K562 (cell line): ENCODE measurements around the gene PHYHIPL. TPM values are rescaled to one million over a fixed set of nuclear protein-coding genes. Genes with fewer than 3 reads are reported as not detected.

ENCODE experiments used
- ATAC-seq: fragments of 200-7000 bp; cut with Tn5 transposase; 3 replicates; pipeline ENCODE4 v1.9.1; 2020; ENCODE audit warnings: moderate library complexity
- BruUV-seq: library from RNA; stranded (reverse); fragments of 400-500 nt; replicated peaks from 2 replicates; lab custom pipeline; 2021; lab: Mats Ljungman, UMichigan
- CTCF ChIA-PET: fragments of 300-600 bp; formaldehyde crosslinking; extraction: SDS; loops from one replicate; lab custom pipeline; 2021; ENCODE audit warnings: low intra/inter-chr PET ratio; lab: Yijun Ruan, JAX
- POLR2A ChIA-PET: fragments of 300-600, 350-650 bp; sonication (Branson Sonifier 250); formaldehyde crosslinking; extraction: SDS; loops from one replicate; lab custom pipeline; 2021; ENCODE audit warnings: antibody characterized with exemption, inconsistent platforms; lab: Yijun Ruan, JAX
- DNase-seq, 4 experiments: peaks; one replicate each; pipeline versions ENCODE4 v3.0.0 to v3.0.0-alpha.2; 2011 to 2018; ENCODE audit warnings: low spot score in 3 of 4, mixed read lengths in 3 of 4; ENCODE audit errors: extremely low read depth in 1 of 4
- FAIRE-seq: peaks from 2 replicates; lab custom pipeline; 2011; peaks lifted over from hg19 to GRCh38; lab: Jason Lieb, UNC
- H2AFZ ChIP-seq: 2 replicates; pipeline ENCODE4 v1.6.0; 2011; ENCODE audit warnings: low read depth, low read length, control low read depth, inconsistent platforms
- H3K27ac ChIP-seq: fragments of 200-600 bp; 3 replicates; pipeline ENCODE4 v1.8.0; 2011; ENCODE audit warnings: low read depth, mild to moderate bottlenecking, control low read depth, inconsistent platforms, low read length, moderate library complexity, mixed read lengths; ENCODE audit errors: extremely low read depth
- H3K27me3 ChIP-seq, 2 experiments: fragments of 300-600 bp in 1 of 2; 2 replicates in 1 of 2; 3 replicates in 1 of 2; pipeline versions ENCODE4 v1.6.0 to v1.8.0; 2011; ENCODE audit warnings: inconsistent platforms in 2 of 2, low read length in 2 of 2, mild to moderate bottlenecking in 1 of 2, mixed read lengths in 1 of 2, moderate library complexity in 1 of 2; ENCODE audit not compliant: control insufficient read depth in 2 of 2, insufficient read depth in 2 of 2
- H3K36me3 ChIP-seq: fragments of 300-600 bp; 3 replicates; pipeline ENCODE4 v1.8.0; 2011; ENCODE audit warnings: mild to moderate bottlenecking, low read length, inconsistent platforms; ENCODE audit not compliant: control insufficient read depth, insufficient read depth
- H3K4me1 ChIP-seq, 2 experiments: fragments of 200-600 bp in 1 of 2; replicated peaks in 1 of 2; 2 replicates in 1 of 2; 3 replicates in 1 of 2; pipeline versions ENCODE4 v1.5.1 to v1.8.0; 2011; ENCODE audit warnings: inconsistent platforms in 2 of 2, low read length in 2 of 2, mild to moderate bottlenecking in 1 of 2, mixed read lengths in 1 of 2, moderate library complexity in 1 of 2; ENCODE audit not compliant: control insufficient read depth in 2 of 2, insufficient read depth in 2 of 2
- H3K4me2 ChIP-seq: 2 replicates; pipeline ENCODE4 v1.6.1; 2011; ENCODE audit warnings: low read length, control low read depth, inconsistent platforms, mixed read lengths; ENCODE audit not compliant: insufficient read depth
- H3K4me3 ChIP-seq: fragments of 200-600 bp; sonication (generic), shearing (Covaris generic); 2 replicates; pipeline ENCODE4 v1.5.1; 2016; ENCODE audit warnings: control low read depth, inconsistent platforms
- H3K79me2 ChIP-seq: fragments of 200-600 bp; 3 replicates; pipeline ENCODE4 v1.8.0; 2011; ENCODE audit warnings: low read length, inconsistent platforms; ENCODE audit not compliant: control insufficient read depth, insufficient read depth
- H3K9ac ChIP-seq, 2 experiments: 2 replicates each; pipeline versions ENCODE4 v1.6.0 to v1.6.1; 2011; ENCODE audit warnings: low read depth in 2 of 2, low read length in 2 of 2, control low read depth in 1 of 2, inconsistent platforms in 1 of 2, mild to moderate bottlenecking in 1 of 2, mixed read lengths in 1 of 2; ENCODE audit not compliant: insufficient read depth in 1 of 2
- H3K9me1 ChIP-seq: one replicate; pipeline ENCODE4 v1.6.0; 2011; ENCODE audit warnings: inconsistent platforms, mild to moderate bottlenecking, low read length, moderate library complexity; ENCODE audit not compliant: control insufficient read depth, insufficient read depth
- H3K9me3 ChIP-seq: replicated peaks from 2 replicates; pipeline ENCODE4 v1.5.1; 2011; ENCODE audit warnings: low read depth, low read length, inconsistent platforms; ENCODE audit not compliant: control insufficient read depth, insufficient read depth
- H4K20me1 ChIP-seq: replicated peaks from 2 replicates; pipeline ENCODE4 v1.6.1; 2011; ENCODE audit warnings: low read length, inconsistent platforms, mixed read lengths; ENCODE audit not compliant: control insufficient read depth, insufficient read depth
- CHD4 ChIP-seq: fragments of 200-600 bp; sonication (generic); IDR thresholded peaks from 3 replicates; pipeline ENCODE4 v1.6.1; 2012; ENCODE audit warnings: low read depth, mild to moderate bottlenecking, mixed read lengths, low read length, inconsistent platforms; ENCODE audit not compliant: insufficient read depth, insufficient replicate concordance, poor library complexity, severe bottlenecking
- DPF2 ChIP-seq: fragments of 450-650 bp; IDR thresholded peaks from 2 replicates; pipeline ENCODE4 v1.6.1; 2016
- GATAD2A ChIP-seq: fragments of 450-650 bp; IDR thresholded peaks from 2 replicates; pipeline ENCODE4 v1.6.1; 2017
- NRF1 ChIP-seq, 2 experiments: fragments of 450-650 bp; IDR thresholded peaks in 1 of 2; conservative IDR thresholded peaks in 1 of 2; 2 replicates each; pipeline ENCODE4 v1.6.1; 2014; ENCODE audit warnings: mild to moderate bottlenecking in 2 of 2
- POLR2G ChIP-seq: fragments of 200-400 bp; formaldehyde crosslinking; IDR thresholded peaks from 2 replicates; pipeline ENCODE4 v1.6.1; 2017; ENCODE audit warnings: low read depth, mild to moderate bottlenecking, antibody characterized with exemption, low read length, moderate library complexity
- PYGO2 ChIP-seq: fragments of 450-650 bp; IDR thresholded peaks from 2 replicates; pipeline ENCODE4 v1.6.1; 2016; ENCODE audit warnings: mild to moderate bottlenecking, missing genetic modification characterization, moderate library complexity, missing compliant biosample characterization
- SP2 ChIP-seq: IDR thresholded peaks from 2 replicates; pipeline ENCODE4 v1.6.1; 2011; ENCODE audit warnings: mild to moderate bottlenecking, low read depth, low read length, moderate library complexity; ENCODE audit not compliant: poor library complexity, severe bottlenecking; ENCODE audit errors: extremely low read depth
- SPI1 ChIP-seq: IDR thresholded peaks from 2 replicates; pipeline ENCODE4 v1.6.1; 2011; ENCODE audit warnings: low read depth, low read length, control low read depth, borderline replicate concordance
- WHSC1 ChIP-seq: IDR thresholded peaks from one replicate; pipeline ENCODE4 v1.6.1; 2012; ENCODE audit warnings: low read length, control low read depth, inconsistent platforms
- ZBTB8A ChIP-seq: fragments of 450-650 bp; IDR thresholded peaks from 2 replicates; pipeline ENCODE4 v1.6.1; 2018; ENCODE audit warnings: mild to moderate bottlenecking, moderate library complexity; ENCODE audit not compliant: partially characterized antibody
- ZC3H4 ChIP-seq: sonication (generic); formaldehyde crosslinking; IDR thresholded peaks from 2 replicates; pipeline ENCODE4 v1.9.0; 2021; ENCODE audit warnings: missing genetic modification reagents, borderline replicate concordance
- ZNF24 ChIP-seq: fragments of 450-650 bp; IDR thresholded peaks from 2 replicates; pipeline ENCODE4 v1.6.1; 2016
- ZNF347 ChIP-seq: fragments of 450-650 bp; formaldehyde crosslinking; IDR thresholded peaks from 2 replicates; pipeline ENCODE4 v1.4.0; 2020; ENCODE audit warnings: low read depth, mild to moderate bottlenecking, moderate library complexity
- ZNF589 ChIP-seq: fragments of 200-800 bp; sonication (Bioruptor generic); IDR thresholded peaks from 2 replicates; pipeline ENCODE4 v1.6.1; 2016; ENCODE audit warnings: low read depth, missing genetic modification characterization, missing compliant biosample characterization
- WGBS: fragments of 100-300 bp; shearing (Covaris generic); methylation state at CpG from one replicate; pipeline ENCODE4 v1.1.6; 2016; ENCODE audit warnings: low coverage, mixed read lengths; ENCODE audit not compliant: insufficient coverage; ENCODE audit errors: missing lambda C conversion rate; 5-methylcytosine and 5-hydroxymethylcytosine counted together
- in situ Hi-C: fragments of 300-500 bp; cut with MboI; formaldehyde crosslinking; loops from 4 replicates; pipeline ENCODE4 v1.15.0; 2018; ENCODE audit warnings: inconsistent platforms, mixed read lengths
- intact Hi-C: fragments of 100-400 bp; cut with micrococcal nuclease; formaldehyde crosslinking; loops from 2 replicates; pipeline ENCODE4 v1.14.2; 2022
- polyA plus RNA-seq, 8 experiments: library from polyadenylated mRNA; depleted of rRNA in 4 of 8; stranded (reverse) in 5 of 8; unstranded in 3 of 8; fragments of >200 nt; fragmentation: Nextera tagmentation in 2 of 8; fragmentation: Illumina TruSeq in 1 of 8; extraction: Ambion mirVana in 2 of 8; extraction: Trizol in 1 of 8; gene quantifications; 2 replicates each; pipeline versions ENCODE4 v1.2.1 to v1.2.3, GENCODE V29; 2011 to 2014; ENCODE audit warnings: inconsistent platforms in 1 of 8, missing spikeins in 1 of 8
- total RNA-seq, 7 experiments: library from RNA; depleted of rRNA in 6 of 7; stranded (reverse); fragments of >200 nt in 6 of 7; fragmentation: Illumina TruSeq in 2 of 7; extraction: Trizol in 2 of 7; gene quantifications; 2 replicates each; pipeline versions ENCODE4 v1.2.1 to v1.2.3, GENCODE V29; 2011 to 2021; ENCODE audit warnings: low replicate concordance in 1 of 7
- TF ChIP-seq, protein P1 (sequence below): fragments of 250-450 bp; sonication (Bioruptor Pico); IDR thresholded peaks from 2 replicates; pipeline ENCODE4 v1.5.0; 2021; ENCODE audit warnings: mild to moderate bottlenecking, moderate library complexity
- TF ChIP-seq, protein P2 (sequence below): fragments of 450-650 bp; IDR thresholded peaks from 2 replicates; pipeline ENCODE4 v1.6.1; 2014; ENCODE audit warnings: low read depth, mild to moderate bottlenecking, moderate library complexity, borderline replicate concordance

PHYHIPL gene
- total and polyA plus RNA-seq, 9 of the 15 experiments (the other 6 are each of a cell fraction or from before 2014, with no cell fraction given), result not detected

DNA sequence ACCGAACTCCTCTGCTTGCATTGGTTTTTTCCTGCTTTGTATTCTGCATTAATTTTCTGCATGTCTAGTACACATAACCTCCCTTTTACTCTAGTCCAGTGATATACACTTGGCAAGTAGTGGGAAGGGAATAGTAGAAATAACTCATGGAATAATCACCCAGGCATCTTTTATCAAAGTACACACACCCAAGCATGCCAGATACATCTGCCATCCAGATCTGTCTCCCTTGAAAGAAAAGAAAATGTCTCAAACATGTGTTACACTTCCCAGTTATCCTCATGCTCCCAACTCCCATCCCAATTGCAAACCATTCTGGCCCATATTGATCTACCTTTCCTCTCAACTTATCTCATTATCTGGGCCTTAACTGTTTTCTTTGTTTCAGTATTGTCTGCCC is 79.0 kb downstream of the PHYHIPL start:
- DNase-seq (no peak), ATAC-seq (no peak), FAIRE-seq (no peak)
- Histone ChIP-seq H3K4me1 (no peaks in the 10 kb centered on the region), H4K20me1 (no peaks in the 10 kb centered on the region), H3K27me3 (no peaks in the 10 kb centered on the region), H3K27ac (no peak overlapping the region), H3K79me2 (no peaks in the 10 kb centered on the region), H3K4me3 (no peak overlapping the region), H3K9me3 (no peaks in the 10 kb centered on the region), H2AFZ (no peak overlapping the region), H3K36me3 (no peaks in the 10 kb centered on the region), H3K9ac (no peak overlapping the region), H3K4me2 (no peak overlapping the region), H3K9me1 (no peaks in the 10 kb centered on the region)
- TF ChIP-seq, protein P1, sequence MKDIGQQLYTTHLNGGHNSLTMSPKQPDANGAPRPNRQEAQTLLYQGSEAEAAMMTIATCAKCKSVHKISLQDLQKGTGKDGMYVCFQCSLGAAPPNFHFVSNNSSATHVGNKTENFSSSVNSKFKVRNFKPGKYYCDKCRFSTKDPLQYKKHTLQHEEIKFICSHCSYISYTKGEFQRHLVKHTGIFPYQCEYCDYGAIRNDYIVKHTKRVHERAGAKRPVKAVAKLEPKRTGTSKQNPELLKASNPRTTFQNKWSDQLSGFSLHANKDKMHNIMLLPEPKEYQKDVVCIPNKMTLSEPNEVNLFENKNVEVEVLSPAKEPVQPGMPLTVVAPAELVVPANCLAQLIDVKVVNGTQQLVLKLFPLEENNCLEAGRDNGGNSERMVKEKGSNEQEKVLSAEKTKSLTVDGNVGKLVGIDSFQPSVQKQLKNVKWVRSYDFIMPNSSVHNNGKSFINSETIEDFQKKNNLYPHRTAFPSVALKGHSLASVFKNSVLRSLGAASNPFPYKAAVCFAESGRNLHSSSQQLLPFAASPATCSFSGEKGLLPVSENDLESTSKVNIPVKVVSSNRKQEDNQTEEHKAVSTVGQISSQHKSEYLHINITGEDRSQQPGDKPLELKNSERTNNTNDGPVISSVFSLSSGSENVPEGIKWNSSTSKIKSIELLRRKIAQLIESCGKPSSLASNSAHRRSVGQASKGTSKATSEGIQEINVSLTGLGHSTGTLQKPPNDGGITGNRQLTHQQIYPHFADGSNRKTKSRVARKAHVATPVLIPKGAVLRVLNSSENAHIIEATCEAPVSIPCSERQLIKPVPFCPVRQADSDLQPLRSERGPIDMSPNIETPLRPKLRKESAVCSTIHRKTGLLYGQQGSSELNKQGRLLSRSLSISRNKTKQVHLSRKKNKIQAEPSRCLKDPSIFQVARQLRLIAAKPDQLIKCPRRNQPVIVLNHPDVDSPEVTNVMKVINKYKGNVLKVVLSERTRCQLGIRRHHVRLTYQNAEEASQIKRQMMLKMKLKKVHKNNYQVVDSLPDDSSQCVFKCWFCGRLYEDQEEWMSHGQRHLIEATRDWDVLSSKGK, result no peak
- TF ChIP-seq CHD4 (no peak), GATAD2A (no peak), NRF1 (conservative IDR thresholded peaks at IDR 0.05 in 1 of 2, IDR thresholded peaks at IDR 0.05 in 1 of 2) (no peak), SP2 (no peak), ZBTB8A (no peak), ZNF589 (CRISPR knock-in tag) (no peak), DPF2 (no peak), ZC3H4 (CRISPR knock-in tag) (no peak), PYGO2 (tag) (no peak), POLR2G (no peak), WHSC1 (no peak), ZNF347 (CRISPR knock-in tag) (no peak), SPI1 (no peak), ZNF24 (no peak)
- TF ChIP-seq, protein P2, sequence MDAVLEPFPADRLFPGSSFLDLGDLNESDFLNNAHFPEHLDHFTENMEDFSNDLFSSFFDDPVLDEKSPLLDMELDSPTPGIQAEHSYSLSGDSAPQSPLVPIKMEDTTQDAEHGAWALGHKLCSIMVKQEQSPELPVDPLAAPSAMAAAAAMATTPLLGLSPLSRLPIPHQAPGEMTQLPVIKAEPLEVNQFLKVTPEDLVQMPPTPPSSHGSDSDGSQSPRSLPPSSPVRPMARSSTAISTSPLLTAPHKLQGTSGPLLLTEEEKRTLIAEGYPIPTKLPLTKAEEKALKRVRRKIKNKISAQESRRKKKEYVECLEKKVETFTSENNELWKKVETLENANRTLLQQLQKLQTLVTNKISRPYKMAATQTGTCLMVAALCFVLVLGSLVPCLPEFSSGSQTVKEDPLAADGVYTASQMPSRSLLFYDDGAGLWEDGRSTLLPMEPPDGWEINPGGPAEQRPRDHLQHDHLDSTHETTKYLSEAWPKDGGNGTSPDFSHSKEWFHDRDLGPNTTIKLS, result no peak
- WGBS, result 0% methylated on average over 1 of the region's 1 CpG
- intact Hi-C loops (no loop called here), in situ Hi-C loops (no loop called here)
- no TSS peak for BruUV-seq
- CTCF ChIA-PET, result no interaction called here
- POLR2A ChIA-PET, result no interaction called here
